Parathyroid adenoma (tissue), 2 donors: ENCODE results near the gene ATAD2B.

Experiments
- H2AFZ ChIP-seq: fragments of 300-600 bp; sonication (generic); one replicate; pipeline ENCODE4 v1.7.0; 2017; ENCODE audit warnings: antibody characterized with exemption, mild to moderate bottlenecking
- H3K27ac ChIP-seq: fragments of 300-600 bp; sonication (generic); one replicate; pipeline ENCODE4 v1.7.0; 2017
- H3K27me3 ChIP-seq: fragments of 300-600 bp; sonication (generic); one replicate; pipeline ENCODE4 v1.7.0; 2017; ENCODE audit warnings: low read length; ENCODE audit not compliant: control insufficient read depth, insufficient read depth
- H3K36me3 ChIP-seq: fragments of 300-600 bp; sonication (generic); one replicate; pipeline ENCODE4 v1.7.0; 2017; ENCODE audit warnings: low read length; ENCODE audit not compliant: control insufficient read depth, insufficient read depth
- H3K4me1 ChIP-seq: fragments of 300-600 bp; sonication (generic); one replicate; pipeline ENCODE4 v1.7.0; 2017; ENCODE audit warnings: control low read depth
- H3K4me2 ChIP-seq: fragments of 300-600 bp; sonication (generic); one replicate; pipeline ENCODE4 v1.7.0; 2017; ENCODE audit warnings: low read length
- H3K4me3 ChIP-seq: fragments of 300-600 bp; sonication (generic); one replicate; pipeline ENCODE4 v1.7.0; 2017; ENCODE audit warnings: low read depth, low read length
- H3K79me2 ChIP-seq: fragments of 300-600 bp; sonication (generic); one replicate; pipeline ENCODE4 v1.7.0; 2017; ENCODE audit warnings: control low read depth
- H3K9ac ChIP-seq: fragments of 300-600 bp; sonication (generic); one replicate; pipeline ENCODE4 v1.7.0; 2017; ENCODE audit warnings: mild to moderate bottlenecking
- H3K9me3 ChIP-seq: fragments of 300-600 bp; sonication (generic); one replicate; pipeline ENCODE4 v1.7.0; 2017; ENCODE audit warnings: low read length; ENCODE audit not compliant: control insufficient read depth
- TF ChIP-seq, protein P1 (sequence below): fragments of 300-600 bp; sonication (generic); IDR thresholded peaks from one replicate; pipeline ENCODE4 v1.7.0; 2017; ENCODE audit warnings: antibody characterized with exemption, mild to moderate bottlenecking
- donor health status: primary hyperparathyroidism.

The ATAD2B gene

DNA sequence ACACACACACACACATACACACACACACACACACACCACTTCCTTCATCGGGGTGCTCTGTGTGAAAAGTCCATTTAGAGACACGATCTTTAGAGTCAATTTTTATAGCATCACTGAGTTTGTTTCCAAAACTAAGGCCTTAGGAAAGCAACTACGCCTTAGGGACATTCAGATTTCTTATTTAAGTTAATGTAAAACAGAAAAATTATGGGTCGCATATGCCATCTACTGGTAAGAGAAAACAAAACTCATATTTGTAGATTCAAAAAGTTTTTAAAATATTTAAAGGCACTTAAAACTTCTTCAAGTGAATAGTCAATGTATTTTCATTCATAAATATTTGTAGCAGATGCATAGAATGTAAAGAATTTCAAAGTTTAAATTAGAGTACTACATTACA, 166.2 kb downstream of the ATAD2B start:
- TF ChIP-seq, protein P1, sequence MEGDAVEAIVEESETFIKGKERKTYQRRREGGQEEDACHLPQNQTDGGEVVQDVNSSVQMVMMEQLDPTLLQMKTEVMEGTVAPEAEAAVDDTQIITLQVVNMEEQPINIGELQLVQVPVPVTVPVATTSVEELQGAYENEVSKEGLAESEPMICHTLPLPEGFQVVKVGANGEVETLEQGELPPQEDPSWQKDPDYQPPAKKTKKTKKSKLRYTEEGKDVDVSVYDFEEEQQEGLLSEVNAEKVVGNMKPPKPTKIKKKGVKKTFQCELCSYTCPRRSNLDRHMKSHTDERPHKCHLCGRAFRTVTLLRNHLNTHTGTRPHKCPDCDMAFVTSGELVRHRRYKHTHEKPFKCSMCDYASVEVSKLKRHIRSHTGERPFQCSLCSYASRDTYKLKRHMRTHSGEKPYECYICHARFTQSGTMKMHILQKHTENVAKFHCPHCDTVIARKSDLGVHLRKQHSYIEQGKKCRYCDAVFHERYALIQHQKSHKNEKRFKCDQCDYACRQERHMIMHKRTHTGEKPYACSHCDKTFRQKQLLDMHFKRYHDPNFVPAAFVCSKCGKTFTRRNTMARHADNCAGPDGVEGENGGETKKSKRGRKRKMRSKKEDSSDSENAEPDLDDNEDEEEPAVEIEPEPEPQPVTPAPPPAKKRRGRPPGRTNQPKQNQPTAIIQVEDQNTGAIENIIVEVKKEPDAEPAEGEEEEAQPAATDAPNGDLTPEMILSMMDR: peak; percentile 24
- Histone ChIP-seq H3K9ac (no peak overlapping the region), H2AFZ (no peak overlapping the region), H3K27ac (no peak overlapping the region), H3K79me2 (no peaks in the 10 kb centered on the region), H3K4me1 (no peaks in the 10 kb centered on the region), H3K4me2 (no peak overlapping the region), H3K36me3 (no peaks in the 10 kb centered on the region), H3K27me3 (no peaks in the 10 kb centered on the region), H3K4me3 (no peak overlapping the region), H3K9me3 (no peaks in the 10 kb centered on the region)

DNA sequence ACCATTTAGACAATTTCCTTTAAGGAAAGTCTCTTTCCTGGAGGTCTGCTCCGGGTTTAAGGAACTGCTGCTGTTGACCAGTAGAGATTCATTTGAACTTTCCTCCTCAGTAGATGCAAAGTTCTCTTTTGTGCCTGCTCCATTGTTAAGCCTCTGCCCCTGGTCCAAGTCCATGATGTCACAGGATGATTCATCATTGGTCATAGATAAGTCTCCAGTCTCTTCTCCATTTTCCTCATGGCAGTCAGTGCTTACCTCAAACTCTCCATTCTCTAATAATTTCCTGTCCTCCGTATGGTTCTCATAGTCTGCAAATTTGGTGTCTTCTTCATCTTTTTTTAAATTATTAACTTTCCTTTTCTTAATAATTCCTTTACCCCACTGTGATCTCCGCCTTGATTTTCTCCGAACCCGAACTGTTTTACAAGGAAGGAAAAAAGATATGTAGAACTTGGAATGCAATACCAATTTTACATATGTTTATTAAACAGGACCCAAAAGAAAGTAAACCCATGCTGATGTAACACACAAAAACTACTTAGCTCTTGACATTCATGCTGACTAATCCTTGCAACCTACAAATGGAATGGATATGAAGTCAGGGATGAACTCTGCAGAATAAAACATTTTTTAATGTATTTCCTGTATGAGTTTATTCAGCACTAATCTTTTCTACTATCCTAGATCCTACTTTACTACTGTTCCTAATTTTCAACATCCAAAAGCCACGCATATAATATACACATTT, 169.1 kb downstream of the ATAD2B start:
- Histone ChIP-seq H3K4me1 (no peaks in the 10 kb centered on the region), H3K9me3 (no peaks in the 10 kb centered on the region), H3K27me3 (no peaks in the 10 kb centered on the region), H3K9ac (no peak overlapping the region), H3K4me3 (no peak overlapping the region), H3K27ac (no peak overlapping the region), H3K4me2 (no peak overlapping the region), H3K36me3 (no peaks in the 10 kb centered on the region), H2AFZ (no peak overlapping the region), H3K79me2 (no peaks in the 10 kb centered on the region)
- TF ChIP-seq, protein P1: no peak

DNA sequence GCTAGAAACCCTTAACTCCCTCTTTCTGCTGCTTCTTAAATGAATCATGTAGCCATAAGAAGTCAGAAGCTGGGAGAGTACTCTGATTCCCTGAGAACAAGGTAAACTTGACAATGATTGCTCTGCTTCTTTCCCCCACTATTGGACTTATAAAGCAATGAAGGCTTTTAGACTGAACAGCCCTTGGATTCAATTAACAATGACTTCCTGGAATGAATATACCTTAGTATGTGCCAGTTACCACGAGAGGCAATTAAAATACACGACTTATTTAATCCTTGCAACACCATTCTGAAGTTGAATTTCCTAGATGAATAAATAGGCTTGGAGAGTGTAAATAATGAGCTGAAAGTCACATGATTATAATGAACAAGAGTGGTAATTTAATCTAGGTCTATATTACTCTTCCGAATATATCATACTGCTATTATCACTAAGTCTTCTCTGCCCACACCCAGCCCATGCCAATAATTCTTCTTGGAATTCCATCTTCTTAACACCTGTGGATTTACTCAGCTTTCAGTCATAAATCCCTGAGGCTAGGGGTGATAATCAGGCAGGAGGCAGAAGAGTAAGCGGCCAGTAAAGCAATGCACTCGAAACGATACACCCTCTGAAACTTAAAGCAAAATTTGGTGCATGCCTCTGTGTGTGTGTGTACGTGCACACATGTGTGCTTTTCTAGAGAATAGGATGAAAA, 170.2 kb downstream of the ATAD2B start:
- H3K27me3 ChIP-seq: no peaks in the 10 kb centered on the region

DNA sequence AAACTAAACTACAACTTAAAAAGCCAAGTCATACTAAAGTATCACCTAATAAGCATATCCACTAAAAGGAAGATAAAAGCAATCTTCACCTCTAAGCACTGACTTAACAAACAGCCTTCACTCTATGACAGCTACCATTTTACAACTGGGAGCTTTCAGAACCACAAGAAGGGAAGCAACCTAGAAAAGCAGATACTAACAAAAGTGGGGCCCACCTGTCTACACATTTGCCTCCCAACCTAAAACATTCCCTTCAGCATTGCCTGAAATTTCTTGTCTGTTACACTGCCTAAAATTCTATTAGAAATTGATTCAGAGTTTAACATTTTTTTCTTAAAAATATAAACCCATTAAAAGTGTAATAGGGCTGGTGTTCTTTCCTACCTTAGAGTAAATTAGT, 172.0 kb downstream of the ATAD2B start:
- TF ChIP-seq, protein P1: no peak
- Histone ChIP-seq H3K4me2 (no peak overlapping the region), H3K36me3 (no peaks in the 10 kb centered on the region), H3K27ac (no peak overlapping the region), H2AFZ (no peak overlapping the region), H3K4me3 (no peak overlapping the region), H3K27me3 (no peaks in the 10 kb centered on the region), H3K79me2 (no peaks in the 10 kb centered on the region), H3K4me1 (no peaks in the 10 kb centered on the region), H3K9ac (no peak overlapping the region), H3K9me3 (no peaks in the 10 kb centered on the region)

More for the DNA sequence above, 170.2 kb downstream of the ATAD2B start:
- no peak overlapping the region for H3K9ac ChIP-seq
- H3K4me3 ChIP-seq: no peak overlapping the region
- H2AFZ ChIP-seq: no peak overlapping the region
- no peak overlapping the region for H3K4me2 ChIP-seq
- H3K27ac ChIP-seq: no peak overlapping the region
- no peaks in the 10 kb centered on the region for H3K4me1 ChIP-seq
- TF ChIP-seq, protein P1: no peak
- no peaks in the 10 kb centered on the region for H3K79me2 ChIP-seq
- H3K36me3 ChIP-seq: no peaks in the 10 kb centered on the region
- no peaks in the 10 kb centered on the region for H3K9me3 ChIP-seq
